Stimulated activated CD4-positive, alpha-beta T cell treated with anti-CD3 and anti-CD28 coated beads, Interleukin-2, amount 100 ng/mL, for 4 hours (primary cell): Measurements from ENCODE around the gene PRB4.
"Not testable (repeated sequence)": the region's sequence is repeated elsewhere in the genome, so short reads cannot be mapped to it uniquely, and the experiment has no call there.

Experiments
- DNase-seq: peaks from one replicate; pipeline ENCODE4 v3.0.0-alpha.2; 2020; ENCODE audit warnings: low read depth

PRB4 gene

GRCh38 chr12:11310336-11310735, at the start of gene PRB4:
TSS of gene PRB4 (minus strand) at chr12:11310436. CDS start at chr12:11310398, 38 bp downstream.
- DNase-seq = no peak

GRCh38 chr12:11351736-11352135, 41.5 kb upstream of the PRB4 start:
- DNase-seq = not testable (repeated sequence)

DNA sequence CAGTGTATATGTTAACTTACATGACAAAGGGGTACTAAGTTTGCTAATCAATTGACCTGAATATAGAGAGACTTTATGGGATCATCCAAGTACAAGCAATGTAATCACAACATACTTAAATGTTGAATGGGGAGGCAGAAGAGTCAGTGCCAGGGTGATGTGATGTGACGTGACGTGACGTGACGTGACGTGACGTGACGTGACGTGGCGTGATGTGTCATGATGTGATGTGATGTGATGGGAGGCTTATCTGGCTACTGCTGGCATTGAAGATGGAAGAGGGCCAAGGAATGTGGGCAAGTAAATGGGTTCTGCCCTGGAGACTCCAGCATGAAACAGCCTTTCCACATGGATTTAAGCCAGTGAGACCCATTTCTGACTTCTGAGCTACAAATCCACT, 38.2 kb upstream of the PRB4 start:
- no peak for DNase-seq

GRCh38 chr12:11347810-11348209, 37.6 kb upstream of the PRB4 start:
- no peak for DNase-seq

GRCh38 chr12:11344500-11344899, 34.3 kb upstream of the PRB4 start:
- DNase-seq = no peak

DNA sequence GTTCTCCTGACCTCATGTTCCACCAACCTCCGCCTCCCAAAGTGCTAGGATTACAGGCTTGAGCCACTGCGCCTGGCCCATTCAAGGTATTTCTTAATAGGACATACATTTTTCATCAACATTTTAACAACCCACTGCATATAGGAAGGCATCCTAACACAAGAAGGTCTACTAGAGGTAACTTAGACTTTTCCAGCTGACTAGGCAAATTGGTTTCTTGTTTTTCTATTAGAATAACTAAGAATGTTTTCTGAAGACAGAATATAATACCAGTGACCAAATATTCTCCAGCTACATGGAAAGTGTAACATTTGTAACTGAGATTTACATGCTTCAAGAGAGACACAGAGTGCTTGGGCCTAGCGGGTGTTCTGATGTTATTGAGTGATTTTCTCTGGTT, 14.2 kb upstream of the PRB4 start:
- no peak for DNase-seq

DNA sequence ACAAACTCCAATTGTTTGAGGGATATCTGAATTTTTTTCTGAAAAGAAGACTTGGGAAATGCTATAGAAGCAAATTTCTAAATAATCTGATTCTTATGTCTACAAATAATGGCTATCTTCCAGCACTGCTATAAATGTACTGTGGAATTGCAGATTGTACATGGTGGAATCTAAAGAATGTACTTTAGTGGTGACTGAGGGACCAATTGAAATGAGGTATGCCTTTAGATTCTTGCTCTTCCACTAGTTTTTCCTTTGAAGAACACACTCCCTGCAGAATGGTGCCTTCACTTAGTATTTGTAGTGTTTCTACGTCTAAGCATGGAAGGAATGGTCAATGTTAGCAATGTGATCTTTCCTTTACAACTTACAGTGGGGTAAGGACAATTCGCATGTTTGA, 11.7 kb upstream of the PRB4 start:
- DNase-seq = no peak

GRCh38 chr12:11307143-11307542, 3.1 kb downstream of the PRB4 start:
- no peak for DNase-seq

- no peak for DNase-seq
These were observed 36.8 kb downstream of the PRB4 start for GRCh38 chr12:11273449-11273848.

DNA sequence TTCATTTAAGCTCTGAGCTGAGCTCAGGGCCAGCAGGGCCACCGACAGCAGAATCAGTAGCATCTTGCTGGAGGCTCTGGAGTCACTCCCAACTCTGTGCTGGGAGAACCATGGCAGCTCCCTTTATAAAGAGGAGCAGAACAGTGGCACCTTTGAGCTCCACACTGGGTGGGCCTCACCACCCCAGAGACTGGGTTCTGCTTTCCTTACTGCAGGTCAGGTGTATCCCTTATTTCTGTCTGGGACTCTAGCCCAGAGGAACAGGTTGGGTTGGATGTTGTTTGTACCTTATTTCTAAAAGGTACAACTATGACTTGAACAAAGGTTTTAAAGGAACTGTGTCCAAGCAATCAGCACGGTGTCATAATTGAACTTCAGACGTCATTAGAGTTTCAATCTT, 40.6 kb downstream of the PRB4 start, which contains the start of gene PRB3:
Gene PRB3 (minus strand): TSS at position 101 of the 400 bp plus-strand sequence. CDS start 38 bp downstream, at position 63.
- DNase-seq = no peak

DNA sequence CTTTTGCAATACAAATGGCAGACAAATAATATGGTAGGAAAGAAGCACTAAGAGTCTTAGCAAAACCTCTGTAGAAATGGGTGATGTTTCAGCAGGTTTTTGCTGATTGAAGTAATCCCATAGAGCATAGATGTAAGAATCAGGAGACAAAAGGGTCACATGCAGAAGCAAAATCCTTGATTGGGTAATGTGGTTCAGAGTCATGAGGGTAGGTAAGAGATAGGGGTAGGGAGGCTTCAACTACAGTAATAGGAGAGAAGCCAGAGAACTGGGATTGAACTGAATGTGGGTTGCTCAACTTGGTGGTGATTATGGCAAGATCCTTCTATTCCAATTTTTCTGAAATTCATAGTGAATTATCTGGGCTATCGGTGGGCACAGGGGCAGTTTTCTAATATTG, 45.7 kb downstream of the PRB4 start:
- DNase-seq = no peak
